ENCODE data around the gene TPO. TPM values are rescaled to one million over a fixed set of nuclear protein-coding genes. Genes with fewer than 3 reads are reported as not detected.

Gene TPO
- total RNA-seq, 1 experiment from 2014 or later = not detected

GRCh38 chr2:1541819-1542475 lies 128.7 kb downstream of the TPO start:
- ChIA-PET CTCF (interaction anchor here (2.2 kb wide), 1 partner anchor 9 kb away, joined by 11 read pairs; no protein-coding TSS in a partner anchor), POLR2A (no interaction called here)
- no peak overlapping the region for H3K27ac Mint-ChIP-seq

More at GRCh38 chr2:1541819-1542475, 128.7 kb downstream of the TPO start:
- no peaks in the 10 kb centered on the region for H3K27me3 Mint-ChIP-seq (ENCODE audit: low read depth)
- no peak overlapping the region for H3K4me3 Mint-ChIP-seq
- ATAC-seq (no peak), DNase-seq (ENCODE audit: low spot score) (no peak)
- no peaks in the 10 kb centered on the region; the same call in 1 of the 2 replicates for H3K36me3 Mint-ChIP-seq
- no peaks in the 10 kb centered on the region for H3K4me1 Mint-ChIP-seq
- no peaks in the 10 kb centered on the region for H3K9me3 Mint-ChIP-seq
- TF ChIP-seq ZNF138 (CRISPR knock-in tag; conservative IDR thresholded peaks at IDR 0.05) (no peak), ERG (CRISPR knock-in tag; IDR thresholded peaks at IDR 0.05) (no peak), PRRX2 (CRISPR knock-in tag; IDR thresholded peaks at IDR 0.05) (no peak), ZNF532 (CRISPR knock-in tag; IDR thresholded peaks at IDR 0.05; ENCODE audit: borderline replicate concordance) (no peak), TCF7 (CRISPR knock-in tag; IDR thresholded peaks at IDR 0.05; ENCODE audit: low read depth) (no peak), FOXJ3 (CRISPR knock-in tag; IDR thresholded peaks at IDR 0.05; ENCODE audit: borderline replicate concordance) (no peak), IRF2 (CRISPR knock-in tag; IDR thresholded peaks at IDR 0.05; ENCODE audit: borderline replicate concordance, low read depth) (no peak), ZBTB43 (CRISPR knock-in tag; IDR thresholded peaks at IDR 0.05) (no peak), NR3C1 (CRISPR knock-in tag; conservative IDR thresholded peaks at IDR 0.05; ENCODE audit: low read depth) (no peak), E2F4 (CRISPR knock-in tag; IDR thresholded peaks at IDR 0.05; ENCODE audit: borderline replicate concordance, low read depth) (no peak), ATF2 (CRISPR knock-in tag; IDR thresholded peaks at IDR 0.05; ENCODE audit: borderline replicate concordance, low read depth) (no peak), ZNF396 (CRISPR knock-in tag; IDR thresholded peaks at IDR 0.05; ENCODE audit: borderline replicate concordance) (no peak), SMAD3 (CRISPR knock-in tag; IDR thresholded peaks at IDR 0.05; ENCODE audit: borderline replicate concordance) (no peak)
